ENCODE results near the gene RABEP1.

Gene RABEP1

GRCh38 chr17:5257124-5257523 is 25.0 kb upstream of the RABEP1 start:
- H3K4me3 ChIP-seq (ENCODE audit: low read depth, low read length): no peak overlapping the region
- TF ChIP-seq, protein P1, sequence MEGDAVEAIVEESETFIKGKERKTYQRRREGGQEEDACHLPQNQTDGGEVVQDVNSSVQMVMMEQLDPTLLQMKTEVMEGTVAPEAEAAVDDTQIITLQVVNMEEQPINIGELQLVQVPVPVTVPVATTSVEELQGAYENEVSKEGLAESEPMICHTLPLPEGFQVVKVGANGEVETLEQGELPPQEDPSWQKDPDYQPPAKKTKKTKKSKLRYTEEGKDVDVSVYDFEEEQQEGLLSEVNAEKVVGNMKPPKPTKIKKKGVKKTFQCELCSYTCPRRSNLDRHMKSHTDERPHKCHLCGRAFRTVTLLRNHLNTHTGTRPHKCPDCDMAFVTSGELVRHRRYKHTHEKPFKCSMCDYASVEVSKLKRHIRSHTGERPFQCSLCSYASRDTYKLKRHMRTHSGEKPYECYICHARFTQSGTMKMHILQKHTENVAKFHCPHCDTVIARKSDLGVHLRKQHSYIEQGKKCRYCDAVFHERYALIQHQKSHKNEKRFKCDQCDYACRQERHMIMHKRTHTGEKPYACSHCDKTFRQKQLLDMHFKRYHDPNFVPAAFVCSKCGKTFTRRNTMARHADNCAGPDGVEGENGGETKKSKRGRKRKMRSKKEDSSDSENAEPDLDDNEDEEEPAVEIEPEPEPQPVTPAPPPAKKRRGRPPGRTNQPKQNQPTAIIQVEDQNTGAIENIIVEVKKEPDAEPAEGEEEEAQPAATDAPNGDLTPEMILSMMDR (IDR thresholded peaks at IDR 0.05; ENCODE audit: borderline replicate concordance, insufficient read depth, low read depth, low read length): no peak

GRCh38 chr17:5260542-5260941 is 21.5 kb upstream of the RABEP1 start:
- H3K4me3 ChIP-seq (ENCODE audit: low read depth, low read length): no peak overlapping the region
- TF ChIP-seq, protein P1 (IDR thresholded peaks at IDR 0.05; ENCODE audit: borderline replicate concordance, insufficient read depth, low read depth, low read length): no peak

- H3K4me3 ChIP-seq (ENCODE audit: low read depth, low read length): no peak overlapping the region
- TF ChIP-seq, protein P1 (IDR thresholded peaks at IDR 0.05; ENCODE audit: borderline replicate concordance, insufficient read depth, low read depth, low read length): no peak
Measured at GRCh38 chr17:5262416-5262991, 19.6 kb upstream of the RABEP1 start.

GRCh38 chr17:5263441-5263840 is 18.6 kb upstream of the RABEP1 start:
- no peak overlapping the region for H3K4me3 ChIP-seq (ENCODE audit: low read depth, low read length)
- TF ChIP-seq, protein P1 (IDR thresholded peaks at IDR 0.05; ENCODE audit: borderline replicate concordance, insufficient read depth, low read depth, low read length): no peak

GRCh38 chr17:5264893-5265292 is 17.2 kb upstream of the RABEP1 start:
- TF ChIP-seq, protein P1 (IDR thresholded peaks at IDR 0.05; ENCODE audit: borderline replicate concordance, insufficient read depth, low read depth, low read length): no peak
- no peak overlapping the region for H3K4me3 ChIP-seq (ENCODE audit: low read depth, low read length)

- H3K4me3 ChIP-seq (ENCODE audit: low read depth, low read length): no peak overlapping the region
- TF ChIP-seq, protein P1 (IDR thresholded peaks at IDR 0.05; ENCODE audit: borderline replicate concordance, insufficient read depth, low read depth, low read length): no peak
Measured at GRCh38 chr17:5269241-5269960, 12.7 kb upstream of the RABEP1 start.

GRCh38 chr17:5272322-5272721 is 9.8 kb upstream of the RABEP1 start:
- TF ChIP-seq, protein P1 (IDR thresholded peaks at IDR 0.05; ENCODE audit: borderline replicate concordance, insufficient read depth, low read depth, low read length): no peak
- no peak overlapping the region for H3K4me3 ChIP-seq (ENCODE audit: low read depth, low read length)
